Fibroblast of lung (primary cell): ENCODE data around the gene SLC6A17.

ENCODE experiments used
- EZH2 ChIP-seq: IDR thresholded peaks from 2 replicates; pipeline ENCODE4 v1.5.1; 2012; ENCODE audit warnings: low read length, control low read depth, mild to moderate bottlenecking; ENCODE audit errors: missing control alignments
- TF ChIP-seq, protein P1 (sequence below), 2 donors: IDR thresholded peaks in 1 of 2; conservative IDR thresholded peaks in 1 of 2; 1 replicate in 1 of 2; 2 replicates in 1 of 2; pipeline ENCODE4 v1.5.1; 2011 to 2012; ENCODE audit warnings: low read length in 2 of 2, control low read depth in 1 of 2, inconsistent platforms in 1 of 2, low read depth in 1 of 2, mild to moderate bottlenecking in 1 of 2

DNA sequence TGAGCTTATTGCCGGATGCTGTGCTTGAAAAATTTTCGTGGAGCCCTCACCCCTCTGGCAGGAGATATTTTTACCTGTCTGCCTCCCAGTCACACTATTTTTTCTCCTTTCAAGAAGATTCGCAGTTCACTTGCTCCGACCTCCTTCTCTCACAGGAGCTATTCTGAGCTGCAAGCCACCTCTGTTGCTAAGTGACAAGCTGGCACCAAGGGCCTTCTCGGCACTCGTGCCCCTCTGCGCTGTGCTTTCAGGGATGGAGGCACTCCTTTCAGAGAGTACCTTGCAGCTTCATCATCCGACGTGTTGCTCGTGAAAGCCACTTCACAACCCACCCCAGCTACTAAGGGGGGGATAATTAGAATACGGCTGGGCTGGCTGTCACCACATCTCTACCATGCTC, 11.6 kb downstream of the SLC6A17 start:
- TF ChIP-seq, protein P1, sequence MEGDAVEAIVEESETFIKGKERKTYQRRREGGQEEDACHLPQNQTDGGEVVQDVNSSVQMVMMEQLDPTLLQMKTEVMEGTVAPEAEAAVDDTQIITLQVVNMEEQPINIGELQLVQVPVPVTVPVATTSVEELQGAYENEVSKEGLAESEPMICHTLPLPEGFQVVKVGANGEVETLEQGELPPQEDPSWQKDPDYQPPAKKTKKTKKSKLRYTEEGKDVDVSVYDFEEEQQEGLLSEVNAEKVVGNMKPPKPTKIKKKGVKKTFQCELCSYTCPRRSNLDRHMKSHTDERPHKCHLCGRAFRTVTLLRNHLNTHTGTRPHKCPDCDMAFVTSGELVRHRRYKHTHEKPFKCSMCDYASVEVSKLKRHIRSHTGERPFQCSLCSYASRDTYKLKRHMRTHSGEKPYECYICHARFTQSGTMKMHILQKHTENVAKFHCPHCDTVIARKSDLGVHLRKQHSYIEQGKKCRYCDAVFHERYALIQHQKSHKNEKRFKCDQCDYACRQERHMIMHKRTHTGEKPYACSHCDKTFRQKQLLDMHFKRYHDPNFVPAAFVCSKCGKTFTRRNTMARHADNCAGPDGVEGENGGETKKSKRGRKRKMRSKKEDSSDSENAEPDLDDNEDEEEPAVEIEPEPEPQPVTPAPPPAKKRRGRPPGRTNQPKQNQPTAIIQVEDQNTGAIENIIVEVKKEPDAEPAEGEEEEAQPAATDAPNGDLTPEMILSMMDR (conservative IDR thresholded peaks at IDR 0.05 in 1 of 2, IDR thresholded peaks at IDR 0.05 in 1 of 2; ENCODE audit: low read depth in 1 of 2, low read length in 2 of 2) = no peak
- no peak for TF ChIP-seq EZH2
